Neural progenitor cell (in vitro differentiated cells): Measurements from ENCODE around the gene CD28.

Experiments used
- EZH2 ChIP-seq: fragments of 200-600 bp; sonication (generic); IDR thresholded peaks from 2 replicates; pipeline ENCODE4 v1.6.1; 2017; ENCODE audit warnings: antibody characterized with exemption, mild to moderate bottlenecking, moderate library complexity
- EZH2phosphoT487 ChIP-seq: fragments of 200-600 bp; sonication (generic); IDR thresholded peaks from 2 replicates; pipeline ENCODE4 v1.6.1; 2017; ENCODE audit warnings: antibody characterized with exemption
- TF ChIP-seq, protein P1 (sequence below): fragments of 200-600 bp; sonication (generic); IDR thresholded peaks from 2 replicates; pipeline ENCODE4 v1.5.1; 2017; ENCODE audit warnings: antibody characterized with exemption, mild to moderate bottlenecking

DNA sequence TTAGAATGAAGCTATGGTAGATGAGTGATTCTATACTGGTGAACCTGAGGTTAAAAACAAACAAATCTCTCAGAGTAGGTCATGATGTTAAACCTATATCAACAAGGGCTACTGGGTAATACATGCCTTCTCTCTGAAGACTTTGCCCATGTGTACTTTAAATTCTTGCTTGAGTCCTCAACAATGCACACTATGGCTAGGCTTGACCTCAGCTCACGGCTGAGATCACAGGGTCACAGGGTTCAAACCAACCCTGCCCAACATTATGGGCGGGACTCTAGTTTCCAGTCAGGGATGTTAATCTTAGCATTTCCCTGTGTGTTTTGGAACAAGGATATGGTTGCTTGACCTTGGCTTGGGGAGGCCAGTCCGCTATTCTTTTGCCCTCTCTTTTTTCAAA lies 7.7 kb downstream of the CD28 start:
- TF ChIP-seq, protein P1, sequence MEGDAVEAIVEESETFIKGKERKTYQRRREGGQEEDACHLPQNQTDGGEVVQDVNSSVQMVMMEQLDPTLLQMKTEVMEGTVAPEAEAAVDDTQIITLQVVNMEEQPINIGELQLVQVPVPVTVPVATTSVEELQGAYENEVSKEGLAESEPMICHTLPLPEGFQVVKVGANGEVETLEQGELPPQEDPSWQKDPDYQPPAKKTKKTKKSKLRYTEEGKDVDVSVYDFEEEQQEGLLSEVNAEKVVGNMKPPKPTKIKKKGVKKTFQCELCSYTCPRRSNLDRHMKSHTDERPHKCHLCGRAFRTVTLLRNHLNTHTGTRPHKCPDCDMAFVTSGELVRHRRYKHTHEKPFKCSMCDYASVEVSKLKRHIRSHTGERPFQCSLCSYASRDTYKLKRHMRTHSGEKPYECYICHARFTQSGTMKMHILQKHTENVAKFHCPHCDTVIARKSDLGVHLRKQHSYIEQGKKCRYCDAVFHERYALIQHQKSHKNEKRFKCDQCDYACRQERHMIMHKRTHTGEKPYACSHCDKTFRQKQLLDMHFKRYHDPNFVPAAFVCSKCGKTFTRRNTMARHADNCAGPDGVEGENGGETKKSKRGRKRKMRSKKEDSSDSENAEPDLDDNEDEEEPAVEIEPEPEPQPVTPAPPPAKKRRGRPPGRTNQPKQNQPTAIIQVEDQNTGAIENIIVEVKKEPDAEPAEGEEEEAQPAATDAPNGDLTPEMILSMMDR, result no peak
- TF ChIP-seq EZH2phosphoT487 (no peak), EZH2 (no peak)
